MM.1S (cell line): ENCODE data around the gene FREM1.

ENCODE experiments used
- DNase-seq: peaks from one replicate; pipeline ENCODE4 v3.0.0-alpha.2; 2015
- H2AFZ ChIP-seq: fragments of 300-600 bp; sonication (generic); 2 replicates; pipeline ENCODE4 v1.6.0; 2016; ENCODE audit warnings: antibody characterized with exemption, low read length
- H3F3A ChIP-seq: fragments of 300-600 bp; sonication (generic); 2 replicates; pipeline ENCODE4 v1.6.1; 2016; ENCODE audit warnings: mild to moderate bottlenecking, antibody characterized with exemption, low read length, moderate library complexity, mixed read lengths; ENCODE audit not compliant: insufficient read depth
- H3K27ac ChIP-seq: fragments of 300-600 bp; sonication (generic); 2 replicates; pipeline ENCODE4 v1.5.1; 2016; ENCODE audit warnings: mild to moderate bottlenecking, low read length
- H3K27me3 ChIP-seq: fragments of 300-600 bp; sonication (generic); replicated peaks from 2 replicates; pipeline ENCODE4 v1.6.0; 2016; ENCODE audit warnings: low read length; ENCODE audit not compliant: insufficient read depth
- H3K36me3 ChIP-seq: fragments of 300-600 bp; sonication (generic); replicated peaks from 2 replicates; pipeline ENCODE4 v1.6.1; 2016; ENCODE audit warnings: mild to moderate bottlenecking, low read length, mixed read lengths; ENCODE audit not compliant: insufficient read depth
- H3K4me1 ChIP-seq: fragments of 300-600 bp; sonication (generic); 2 replicates; pipeline ENCODE4 v1.6.1; 2016; ENCODE audit warnings: low read length, mixed read lengths
- H3K4me2 ChIP-seq: fragments of 300-600 bp; sonication (generic); 2 replicates; pipeline ENCODE4 v1.6.0; 2016; ENCODE audit warnings: low read depth, low read length
- H3K4me3 ChIP-seq: fragments of 300-600 bp; sonication (generic); 2 replicates; pipeline ENCODE4 v1.5.1; 2016; ENCODE audit warnings: low read length, mixed read lengths
- H3K79me2 ChIP-seq: fragments of 300-600 bp; sonication (generic); 2 replicates; pipeline ENCODE4 v1.6.1; 2016; ENCODE audit warnings: mixed run types, low read length, mixed read lengths
- H3K9ac ChIP-seq: fragments of 300-600 bp; sonication (generic); 2 replicates; pipeline ENCODE4 v1.6.1; 2016; ENCODE audit warnings: low read length, mixed read lengths
- H3K9me2 ChIP-seq: fragments of 300-600 bp; sonication (generic); replicated peaks from 2 replicates; pipeline ENCODE4 v1.6.1; 2016; ENCODE audit warnings: mild to moderate bottlenecking, low read length, mixed read lengths; ENCODE audit not compliant: insufficient read depth
- H3K9me3 ChIP-seq: fragments of 300-600 bp; sonication (generic); replicated peaks from 2 replicates; pipeline ENCODE4 v1.6.1; 2016; ENCODE audit warnings: mild to moderate bottlenecking, low read length, mixed read lengths; ENCODE audit not compliant: insufficient read depth
- H4K20me1 ChIP-seq: fragments of 300-600 bp; sonication (generic); 2 replicates; pipeline ENCODE4 v1.6.1; 2016; ENCODE audit warnings: mild to moderate bottlenecking, low read length, moderate library complexity, mixed read lengths; ENCODE audit not compliant: insufficient read depth
- EZH2 ChIP-seq: fragments of 300-600 bp; sonication (generic); optimal IDR thresholded peaks from 2 replicates; pipeline ENCODE3; 2017; ENCODE audit warnings: low read depth, mild to moderate bottlenecking, antibody characterized with exemption, low read length, mixed read lengths
- EZH2phosphoT487 ChIP-seq: fragments of 300-600 bp; sonication (generic); IDR thresholded peaks from 2 replicates; pipeline ENCODE4 v1.6.1; 2018; ENCODE audit warnings: antibody characterized with exemption, low read length
- TF ChIP-seq, protein P1 (sequence below): fragments of 300-600 bp; sonication (generic); IDR thresholded peaks from 2 replicates; pipeline ENCODE4 v1.5.1; 2016; ENCODE audit warnings: antibody characterized with exemption, low read length, mixed read lengths

The FREM1 gene

DNA sequence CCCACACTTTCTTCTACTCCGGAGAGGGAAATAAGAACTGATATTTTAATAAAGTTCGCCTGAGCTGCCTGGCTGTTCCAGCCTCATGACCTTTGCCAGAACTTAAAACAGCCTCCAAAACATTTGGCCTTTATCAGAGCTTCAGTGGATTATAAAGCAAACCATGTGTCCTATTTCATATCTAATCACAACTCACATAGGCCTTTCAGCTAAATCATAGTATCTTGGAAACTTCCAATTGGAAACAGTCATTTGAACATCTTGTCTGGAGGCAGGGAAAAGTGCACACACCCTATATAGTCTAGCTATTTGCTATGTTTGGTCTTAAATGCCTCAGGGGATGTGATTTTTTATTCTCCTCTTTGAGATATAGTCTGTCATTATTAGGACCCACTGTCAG is 46.0 kb upstream of the FREM1 start:
- Histone ChIP-seq H3K79me2 (no peaks in the 10 kb centered on the region), H2AFZ (no peak overlapping the region)
- TF ChIP-seq EZH2phosphoT487 (no peak), EZH2 (no peak)
- TF ChIP-seq, protein P1, sequence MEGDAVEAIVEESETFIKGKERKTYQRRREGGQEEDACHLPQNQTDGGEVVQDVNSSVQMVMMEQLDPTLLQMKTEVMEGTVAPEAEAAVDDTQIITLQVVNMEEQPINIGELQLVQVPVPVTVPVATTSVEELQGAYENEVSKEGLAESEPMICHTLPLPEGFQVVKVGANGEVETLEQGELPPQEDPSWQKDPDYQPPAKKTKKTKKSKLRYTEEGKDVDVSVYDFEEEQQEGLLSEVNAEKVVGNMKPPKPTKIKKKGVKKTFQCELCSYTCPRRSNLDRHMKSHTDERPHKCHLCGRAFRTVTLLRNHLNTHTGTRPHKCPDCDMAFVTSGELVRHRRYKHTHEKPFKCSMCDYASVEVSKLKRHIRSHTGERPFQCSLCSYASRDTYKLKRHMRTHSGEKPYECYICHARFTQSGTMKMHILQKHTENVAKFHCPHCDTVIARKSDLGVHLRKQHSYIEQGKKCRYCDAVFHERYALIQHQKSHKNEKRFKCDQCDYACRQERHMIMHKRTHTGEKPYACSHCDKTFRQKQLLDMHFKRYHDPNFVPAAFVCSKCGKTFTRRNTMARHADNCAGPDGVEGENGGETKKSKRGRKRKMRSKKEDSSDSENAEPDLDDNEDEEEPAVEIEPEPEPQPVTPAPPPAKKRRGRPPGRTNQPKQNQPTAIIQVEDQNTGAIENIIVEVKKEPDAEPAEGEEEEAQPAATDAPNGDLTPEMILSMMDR, result no peak

DNA sequence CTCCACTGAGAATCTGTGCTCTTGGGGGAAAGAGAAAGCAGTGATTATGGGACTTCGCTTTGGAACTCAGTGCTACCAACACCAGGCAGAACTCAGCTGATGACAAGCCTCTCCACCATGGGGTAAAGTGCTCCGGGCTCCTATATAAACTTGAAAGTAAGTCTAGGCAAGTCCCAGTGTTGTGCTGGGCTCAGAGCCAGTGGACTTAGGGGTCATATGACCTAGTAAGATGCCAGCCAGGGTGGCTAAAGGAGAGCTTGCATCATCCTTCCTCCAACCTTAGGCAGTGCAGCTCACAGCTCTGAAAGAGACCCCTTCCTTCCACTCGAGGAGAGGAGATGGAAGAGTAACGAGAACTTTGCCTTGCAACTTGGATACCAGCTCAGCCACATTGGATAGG is 35.1 kb upstream of the FREM1 start:
- H3K4me1 ChIP-seq, result no peaks in the 10 kb centered on the region
- no peak for TF ChIP-seq EZH2
- TF ChIP-seq EZH2phosphoT487, result no peak
- TF ChIP-seq, protein P1, result no peak
- H3F3A ChIP-seq, result no peaks in the 10 kb centered on the region
- H3K27ac ChIP-seq, result no peak overlapping the region
- no peaks in the 10 kb centered on the region for H3K27me3 ChIP-seq
- no peak overlapping the region for H3K4me2 ChIP-seq
- no peak overlapping the region for H3K9ac ChIP-seq
- H2AFZ ChIP-seq, result no peak overlapping the region
- no peaks in the 10 kb centered on the region for H4K20me1 ChIP-seq
- no peaks in the 10 kb centered on the region for H3K9me2 ChIP-seq
- no peak overlapping the region for H3K4me3 ChIP-seq
- no peak for DNase-seq
- no peaks in the 10 kb centered on the region for H3K79me2 ChIP-seq
- H3K36me3 ChIP-seq, result no peaks in the 10 kb centered on the region
- H3K9me3 ChIP-seq, result no peaks in the 10 kb centered on the region

More for the DNA sequence above, 46.0 kb upstream of the FREM1 start:
- Histone ChIP-seq H3K4me1 (no peaks in the 10 kb centered on the region), H3K27me3 (no peaks in the 10 kb centered on the region), H3K27ac (no peak overlapping the region), H3K4me2 (no peak overlapping the region), H3K36me3 (no peaks in the 10 kb centered on the region), H3K9ac (no peak overlapping the region), H4K20me1 (no peaks in the 10 kb centered on the region), H3K9me3 (no peaks in the 10 kb centered on the region), H3K9me2 (no peaks in the 10 kb centered on the region), H3K4me3 (no peak overlapping the region), H3F3A (no peaks in the 10 kb centered on the region)
- no peak for DNase-seq

DNA sequence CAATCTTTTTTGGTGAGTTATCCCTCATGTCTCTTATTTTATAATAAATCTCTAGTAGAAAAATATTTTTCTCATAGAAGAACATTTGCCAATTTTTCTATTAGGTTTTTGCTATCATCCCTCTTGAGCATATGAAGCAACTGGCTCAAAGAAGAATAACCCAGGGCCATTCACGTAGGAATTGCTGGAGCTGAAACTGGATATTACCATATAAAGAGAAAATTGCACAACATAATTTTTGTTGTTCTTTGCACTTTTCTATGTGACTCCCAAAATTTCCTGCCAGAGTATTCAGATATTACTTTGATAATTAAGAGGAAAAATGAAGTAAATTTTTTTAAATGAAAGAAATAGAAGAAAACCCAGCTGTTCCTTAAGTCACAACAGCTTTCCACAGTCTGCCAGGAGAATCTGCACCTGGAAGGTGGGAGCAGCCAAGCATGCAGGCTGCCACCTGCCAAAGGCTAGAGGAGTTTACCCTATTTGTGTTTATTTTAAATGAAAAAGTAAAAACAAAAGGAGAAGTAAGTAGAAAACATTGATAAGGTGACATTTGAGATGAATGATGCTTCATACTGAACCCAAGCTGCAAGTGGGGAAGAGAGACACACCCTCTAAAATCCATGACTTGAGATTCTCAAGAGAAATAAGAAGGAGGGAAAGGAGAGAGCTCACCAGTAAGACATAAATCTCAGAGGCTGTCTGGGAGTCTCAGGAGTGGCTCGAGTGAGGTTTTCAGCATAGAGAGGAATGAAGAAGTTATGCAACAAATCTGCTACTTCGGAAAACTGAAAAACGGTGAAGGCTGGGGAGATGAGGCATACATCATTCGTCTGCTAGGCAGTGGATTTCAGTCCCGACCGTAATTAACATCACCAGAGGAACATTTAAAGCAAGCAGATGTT is 31.5 kb upstream of the FREM1 start:
- Histone ChIP-seq H3K9ac (no peak overlapping the region), H3F3A (no peaks in the 10 kb centered on the region), H3K9me2 (no peaks in the 10 kb centered on the region), H3K27me3 (no peaks in the 10 kb centered on the region), H3K4me3 (no peak overlapping the region), H3K9me3 (no peaks in the 10 kb centered on the region), H3K79me2 (no peaks in the 10 kb centered on the region), H3K4me1 (no peaks in the 10 kb centered on the region), H3K4me2 (no peak overlapping the region), H3K27ac (no peak overlapping the region), H3K36me3 (no peaks in the 10 kb centered on the region), H4K20me1 (no peaks in the 10 kb centered on the region), H2AFZ (no peak overlapping the region)
- TF ChIP-seq EZH2phosphoT487, result no peak
- DNase-seq, result no peak

DNA sequence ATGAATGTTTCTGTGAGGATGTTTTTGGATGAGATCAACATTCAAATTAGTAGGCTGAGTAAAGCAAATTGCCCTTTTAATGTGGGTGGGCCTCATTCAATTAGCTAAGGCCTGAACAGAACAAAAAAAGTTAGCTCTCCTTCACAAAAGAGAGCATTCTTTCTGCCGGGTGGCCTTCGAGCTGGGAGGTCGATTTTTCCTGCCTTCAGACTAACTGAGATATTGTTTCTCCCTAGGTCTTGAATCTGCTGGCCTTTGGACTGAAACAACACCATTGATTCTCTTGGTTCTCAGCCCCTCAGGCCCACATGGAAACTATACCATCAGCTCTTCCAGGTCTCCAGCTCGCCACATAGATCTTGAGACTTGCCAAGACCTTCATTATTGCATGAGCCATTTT is 29.1 kb upstream of the FREM1 start:
- H3K79me2 ChIP-seq, result no peaks in the 10 kb centered on the region
- no peaks in the 10 kb centered on the region for H3K4me1 ChIP-seq
- no peak overlapping the region for H3K4me3 ChIP-seq
- H3K4me2 ChIP-seq, result no peak overlapping the region
- DNase-seq, result no peak
- H3K27ac ChIP-seq, result no peak overlapping the region
- no peaks in the 10 kb centered on the region for H4K20me1 ChIP-seq
- no peaks in the 10 kb centered on the region for H3K36me3 ChIP-seq
- no peaks in the 10 kb centered on the region for H3K27me3 ChIP-seq
- no peak for TF ChIP-seq EZH2
- H3K9ac ChIP-seq, result no peak overlapping the region
- no peaks in the 10 kb centered on the region for H3K9me3 ChIP-seq
- H3K9me2 ChIP-seq, result no peaks in the 10 kb centered on the region
- H3F3A ChIP-seq, result no peaks in the 10 kb centered on the region
- H2AFZ ChIP-seq, result no peak overlapping the region
